RKO (cell line): ENCODE measurements around the gene CAB39L.

ENCODE experiments used
- DNase-seq: peaks from one replicate; pipeline ENCODE4 v3.0.0-alpha.2; 2016; ENCODE audit warnings: low spot score

Gene CAB39L

DNA sequence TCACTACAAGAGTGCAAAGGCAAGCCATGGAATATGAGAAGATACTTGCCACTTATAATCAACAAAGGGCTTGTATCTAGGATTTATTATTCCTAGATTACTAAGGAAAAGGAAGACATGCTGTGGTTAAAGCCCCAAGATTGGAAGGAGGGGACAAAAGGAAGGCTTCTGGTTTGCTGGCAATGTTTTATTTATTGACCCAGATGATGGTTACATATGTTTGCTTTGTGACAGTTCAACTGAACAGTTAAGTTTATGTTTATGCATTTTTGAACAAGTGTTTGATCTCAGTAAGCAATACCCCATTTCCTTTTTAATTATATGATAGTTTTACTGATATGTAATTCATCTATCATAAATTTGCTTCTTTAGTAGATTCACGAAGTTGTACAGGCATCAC, 155.9 kb downstream of the CAB39L start:
- DNase-seq, result no peak

DNA sequence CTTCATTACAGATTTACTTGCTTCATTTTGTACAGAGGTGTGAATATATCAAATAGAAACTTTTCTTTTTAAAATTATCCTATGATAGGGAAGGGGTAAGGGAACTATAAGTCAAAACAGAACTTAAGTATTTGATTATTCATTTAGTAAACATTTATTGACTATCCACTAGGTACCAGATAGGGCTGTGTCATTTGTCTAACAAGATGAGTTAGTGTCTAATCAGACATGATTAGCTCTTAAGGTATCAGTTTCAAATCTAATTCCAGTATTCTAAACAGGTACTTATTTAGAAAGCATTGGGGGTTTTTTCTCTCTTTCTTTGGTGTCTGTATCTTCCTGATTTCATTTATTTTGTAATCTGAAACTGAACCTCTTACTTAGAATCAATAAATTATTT, 164.0 kb downstream of the CAB39L start:
- DNase-seq, result no peak

DNA sequence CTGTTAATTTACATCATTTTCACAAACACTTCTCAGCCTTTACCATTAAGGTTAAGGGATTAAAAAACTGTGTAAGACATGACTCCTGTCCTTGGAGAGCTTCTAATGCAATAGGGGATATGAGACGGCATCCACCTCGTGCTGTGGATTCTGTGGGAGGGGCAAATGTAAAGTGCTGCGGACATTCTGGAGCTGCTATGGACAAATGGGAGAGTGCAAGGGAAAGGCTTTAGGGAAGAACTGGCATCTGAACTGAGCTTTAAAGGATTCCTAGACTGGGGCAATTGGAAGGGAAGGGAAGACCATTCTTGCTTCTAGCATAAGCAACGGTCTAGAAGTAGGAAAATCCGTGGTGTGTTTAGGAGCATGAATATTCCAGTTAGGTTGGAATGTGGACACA, 164.8 kb downstream of the CAB39L start:
- DNase-seq, result no peak

DNA sequence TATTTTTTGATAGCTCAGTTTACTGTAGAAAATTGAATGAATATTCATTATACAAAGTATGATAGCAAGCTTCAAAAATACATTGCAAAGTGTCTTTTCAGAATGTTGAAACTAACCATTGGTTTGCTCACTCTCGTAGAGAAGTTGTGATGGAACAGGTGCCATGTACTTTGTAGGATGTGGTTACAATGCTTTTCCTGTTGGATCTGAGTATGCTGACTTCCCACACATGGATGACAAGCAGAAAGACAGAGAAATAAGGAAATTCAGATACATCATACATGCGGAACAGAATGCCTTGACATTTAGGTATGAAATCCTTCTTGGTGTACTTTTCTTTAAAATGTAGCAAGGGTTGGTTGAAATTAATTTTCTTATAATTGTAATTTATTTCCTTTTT, 165.7 kb downstream of the CAB39L start:
- no peak for DNase-seq

DNA sequence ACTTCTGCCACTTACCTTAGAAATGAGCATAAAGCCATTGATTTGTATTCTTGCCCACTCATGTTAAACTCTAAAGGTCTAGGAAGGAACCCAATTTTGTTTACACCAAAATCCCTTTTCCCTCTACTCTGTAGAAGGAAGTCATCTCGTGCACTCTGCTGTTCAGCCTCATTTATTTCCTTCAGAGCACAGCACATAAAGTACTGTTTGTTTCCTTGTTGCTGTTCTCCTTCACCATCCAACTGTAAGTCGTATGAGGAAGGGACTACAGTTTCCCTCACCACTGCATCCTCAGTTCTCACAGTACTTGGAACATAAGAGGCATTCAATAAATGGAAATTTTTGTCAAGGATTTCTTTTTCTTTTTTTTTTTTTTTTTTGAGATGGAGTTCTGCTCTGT, 171.6 kb downstream of the CAB39L start:
- DNase-seq, result no peak

DNA sequence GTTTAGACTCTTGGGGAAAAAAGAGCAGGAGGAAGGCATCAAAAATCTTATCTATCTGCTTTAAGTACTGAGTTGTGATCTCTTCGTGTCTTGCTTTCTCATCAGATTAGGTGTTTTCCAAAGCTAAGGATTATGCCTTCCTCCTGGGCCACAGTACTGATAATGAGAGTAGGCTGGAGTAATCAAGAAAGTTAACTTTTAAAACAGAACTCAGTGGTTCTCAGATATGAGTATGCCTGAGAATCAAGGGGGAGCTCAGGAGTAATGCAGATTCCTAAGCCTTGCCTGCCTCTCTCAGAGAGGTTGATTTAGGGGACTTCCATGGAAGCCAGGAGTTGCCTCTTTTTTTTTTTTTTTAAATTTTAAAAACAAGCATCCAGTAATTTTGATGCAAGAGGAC, 172.6 kb downstream of the CAB39L start:
- no peak for DNase-seq

DNA sequence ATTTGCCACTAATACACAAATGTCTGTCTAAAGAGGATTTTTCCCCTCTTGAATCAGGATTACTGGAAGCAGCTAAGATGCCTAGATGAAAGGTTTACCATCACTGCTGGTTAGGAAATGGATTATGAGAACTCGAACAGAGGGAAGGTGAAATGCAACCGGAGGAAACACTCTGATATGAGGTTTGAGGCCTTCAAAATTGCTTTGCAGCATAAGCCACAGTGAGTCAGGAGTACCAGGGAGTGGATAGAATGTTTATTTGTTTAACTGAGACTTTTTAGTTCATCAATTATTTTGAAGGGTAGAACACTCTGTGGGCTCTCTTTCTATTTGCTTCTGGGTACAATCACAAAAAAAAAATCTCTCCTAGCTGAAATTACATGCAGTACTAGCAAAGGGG, 178.0 kb downstream of the CAB39L start:
- no peak for DNase-seq

DNA sequence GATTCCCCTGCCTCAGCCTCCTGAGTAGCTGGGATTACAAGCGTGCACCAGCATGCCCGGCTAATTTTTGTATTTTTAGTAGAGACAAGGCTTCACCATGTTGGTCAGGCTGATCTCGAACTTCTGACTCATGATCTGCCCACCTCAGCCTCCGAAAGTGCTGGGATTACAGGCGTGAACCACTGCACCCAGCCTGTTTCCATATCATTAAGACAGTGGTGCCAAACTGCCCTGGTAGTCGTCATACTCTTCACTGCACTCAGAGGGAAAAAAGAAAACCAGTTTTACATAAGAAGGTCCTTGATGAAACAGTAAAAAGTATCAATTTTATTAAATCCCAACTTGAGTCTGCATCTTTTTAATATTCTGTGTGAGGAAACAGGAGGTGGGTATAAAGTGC, 181.2 kb downstream of the CAB39L start:
- no peak for DNase-seq

DNA sequence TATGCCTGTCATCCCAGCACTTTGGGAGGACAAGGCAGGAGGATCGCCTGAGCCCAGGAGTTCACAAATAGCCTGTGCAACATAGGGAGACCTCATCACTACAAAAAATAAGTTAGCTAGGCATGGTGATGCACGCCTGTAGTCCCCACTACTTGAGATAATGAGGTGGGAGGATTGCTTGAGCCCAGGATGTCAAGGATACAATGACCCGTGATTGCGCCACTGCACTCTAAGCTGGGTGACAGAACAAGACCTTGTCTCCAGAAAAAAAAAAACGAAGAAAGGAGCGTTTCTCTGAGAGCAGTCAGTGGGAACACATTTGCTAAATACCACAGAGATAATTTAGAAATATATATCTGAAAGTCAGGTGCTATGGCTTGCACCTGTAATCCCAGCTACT, 184.3 kb downstream of the CAB39L start:
- DNase-seq, result no peak
